Measurements from ENCODE around the gene SMAP1. TPM values are rescaled to one million over a fixed set of nuclear protein-coding genes. Genes with fewer than 3 reads are reported as not detected.

SMAP1 gene
- total RNA-seq, 4 donors from 2014 or later, result 24.1 to 35.5 (median 30.9) TPM

DNA sequence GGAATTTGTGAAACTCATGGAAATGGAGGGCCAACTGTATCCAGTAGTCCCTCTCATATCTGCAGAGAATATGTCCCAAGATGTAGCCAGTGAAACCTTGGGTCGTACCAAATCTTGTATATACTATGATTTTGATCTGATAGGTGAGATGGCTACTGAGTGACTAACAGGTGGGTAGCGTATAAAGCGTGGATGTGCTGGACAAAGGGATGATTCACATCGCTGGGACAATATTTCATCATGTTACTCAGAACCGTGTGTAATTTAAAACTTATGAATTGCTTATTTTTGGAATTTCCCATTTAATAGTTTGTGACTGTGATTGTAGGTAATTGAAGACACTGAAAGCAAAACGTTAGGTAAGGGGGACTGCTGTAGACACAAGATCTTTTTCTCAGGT, 144.1 kb downstream of the SMAP1 start:
- no peaks in the 10 kb centered on the region for H3K27me3 ChIP-seq
- H3K36me3 ChIP-seq, result no peaks in the 10 kb centered on the region
- no peak overlapping the region for H3K4me3 ChIP-seq
- no peak overlapping the region for H3K27ac ChIP-seq
- no peak for ATAC-seq
- TF ChIP-seq EP300 (IDR thresholded peaks at IDR 0.05) (no peak), POLR2AphosphoS5 (IDR thresholded peaks at IDR 0.05) (no peak), POLR2A (IDR thresholded peaks at IDR 0.05) (no peak)
- TF ChIP-seq, protein P1, sequence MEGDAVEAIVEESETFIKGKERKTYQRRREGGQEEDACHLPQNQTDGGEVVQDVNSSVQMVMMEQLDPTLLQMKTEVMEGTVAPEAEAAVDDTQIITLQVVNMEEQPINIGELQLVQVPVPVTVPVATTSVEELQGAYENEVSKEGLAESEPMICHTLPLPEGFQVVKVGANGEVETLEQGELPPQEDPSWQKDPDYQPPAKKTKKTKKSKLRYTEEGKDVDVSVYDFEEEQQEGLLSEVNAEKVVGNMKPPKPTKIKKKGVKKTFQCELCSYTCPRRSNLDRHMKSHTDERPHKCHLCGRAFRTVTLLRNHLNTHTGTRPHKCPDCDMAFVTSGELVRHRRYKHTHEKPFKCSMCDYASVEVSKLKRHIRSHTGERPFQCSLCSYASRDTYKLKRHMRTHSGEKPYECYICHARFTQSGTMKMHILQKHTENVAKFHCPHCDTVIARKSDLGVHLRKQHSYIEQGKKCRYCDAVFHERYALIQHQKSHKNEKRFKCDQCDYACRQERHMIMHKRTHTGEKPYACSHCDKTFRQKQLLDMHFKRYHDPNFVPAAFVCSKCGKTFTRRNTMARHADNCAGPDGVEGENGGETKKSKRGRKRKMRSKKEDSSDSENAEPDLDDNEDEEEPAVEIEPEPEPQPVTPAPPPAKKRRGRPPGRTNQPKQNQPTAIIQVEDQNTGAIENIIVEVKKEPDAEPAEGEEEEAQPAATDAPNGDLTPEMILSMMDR (IDR thresholded peaks at IDR 0.05), result no peak
- 80 to 87% methylated on average over 6 of the region's 6 CpGs for WGBS, 2 donors (ENCODE audit: low coverage in 1 of 2)
- H3K9me3 ChIP-seq, result no peaks in the 10 kb centered on the region
- H3K4me1 ChIP-seq, result no peaks in the 10 kb centered on the region

DNA sequence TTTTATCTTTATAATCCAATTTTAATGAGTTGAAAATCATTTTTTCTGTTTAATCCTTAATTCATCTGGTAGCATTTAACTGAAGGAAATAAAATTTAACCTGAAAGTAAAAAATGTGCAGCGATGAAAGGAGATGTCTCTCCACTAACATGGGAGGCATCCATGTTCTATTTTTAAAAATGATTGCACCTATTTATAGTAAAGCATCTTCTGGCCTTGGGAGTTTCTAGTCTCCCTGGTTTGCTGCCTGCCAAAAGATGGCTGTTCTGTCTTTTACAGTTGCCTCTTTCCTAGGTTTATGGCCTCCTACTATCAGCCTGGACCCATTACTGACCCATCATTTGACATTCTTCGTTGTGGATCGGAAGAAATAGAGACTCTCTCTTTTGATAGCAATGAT, 146.2 kb downstream of the SMAP1 start:
- TF ChIP-seq POLR2A (IDR thresholded peaks at IDR 0.05), result no peak
- ATAC-seq, result no peak

DNA sequence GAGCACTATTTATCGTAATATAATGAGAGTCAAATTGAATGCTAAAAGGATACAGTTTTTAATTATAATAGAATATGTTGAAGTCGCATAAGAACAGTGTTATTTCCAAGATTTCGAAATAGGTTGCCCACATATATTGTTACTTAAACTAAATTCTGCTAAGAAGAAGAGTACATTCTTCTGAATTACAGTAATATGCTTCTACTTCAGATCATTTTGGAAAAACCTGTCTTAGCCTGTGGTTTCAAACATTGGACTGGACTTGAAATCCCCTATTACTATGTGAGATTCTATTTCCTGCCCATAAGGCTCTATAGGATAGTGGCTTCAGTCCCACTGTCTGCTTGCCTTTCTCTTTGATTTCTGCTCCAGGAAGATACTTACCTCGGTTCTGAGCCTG, 152.0 kb downstream of the SMAP1 start:
- ATAC-seq, result no peak
- 96 to 97% methylated on average over 4 of the region's 4 CpGs for WGBS, 2 donors (ENCODE audit: low coverage in 1 of 2)
- H3K4me1 ChIP-seq, result no peaks in the 10 kb centered on the region
- TF ChIP-seq, protein P1 (IDR thresholded peaks at IDR 0.05), result no peak
- TF ChIP-seq EP300 (IDR thresholded peaks at IDR 0.05) (no peak), POLR2AphosphoS5 (IDR thresholded peaks at IDR 0.05) (no peak), POLR2A (IDR thresholded peaks at IDR 0.05) (no peak)
- no peaks in the 10 kb centered on the region for H3K9me3 ChIP-seq
- no peak overlapping the region for H3K27ac ChIP-seq
- H3K4me3 ChIP-seq, result no peak overlapping the region
- H3K27me3 ChIP-seq, result no peaks in the 10 kb centered on the region
- H3K36me3 ChIP-seq, result no peaks in the 10 kb centered on the region

More for the DNA sequence above, 146.2 kb downstream of the SMAP1 start:
- WGBS, 2 donors (ENCODE audit: low coverage in 1 of 2), result 87 to 92% methylated on average over 3 of the region's 3 CpGs
- Histone ChIP-seq H3K36me3 (no peaks in the 10 kb centered on the region), H3K4me1 (no peaks in the 10 kb centered on the region), H3K4me3 (no peak overlapping the region), H3K9me3 (no peaks in the 10 kb centered on the region), H3K27me3 (no peaks in the 10 kb centered on the region), H3K27ac (no peak overlapping the region)

DNA sequence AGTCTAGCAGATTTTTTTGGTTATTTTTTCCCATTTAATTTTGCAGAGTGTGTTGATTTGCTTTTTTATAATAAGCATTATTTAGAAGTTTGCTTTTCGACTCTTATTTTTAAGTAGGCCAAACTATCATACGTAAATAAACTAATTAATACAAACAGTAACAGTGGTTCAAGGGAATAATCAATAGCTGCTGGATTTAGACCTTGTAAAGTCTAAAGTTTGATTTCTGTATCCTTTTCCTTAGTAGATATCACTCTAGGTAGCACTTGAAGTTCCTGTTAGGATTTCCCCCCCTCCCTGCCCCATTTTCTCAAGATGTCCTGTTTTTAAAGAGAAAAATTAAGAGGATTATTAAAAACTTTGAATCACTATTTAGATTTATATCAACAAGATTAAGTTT, 153.1 kb downstream of the SMAP1 start:
- 95 to 96% methylated on average over 2 of the region's 2 CpGs for WGBS, 2 donors (ENCODE audit: low coverage in 1 of 2)
- no peak for TF ChIP-seq POLR2A (IDR thresholded peaks at IDR 0.05)
- TF ChIP-seq POLR2AphosphoS5 (IDR thresholded peaks at IDR 0.05), result no peak
- TF ChIP-seq, protein P1 (IDR thresholded peaks at IDR 0.05), result no peak
- TF ChIP-seq EP300 (IDR thresholded peaks at IDR 0.05), result no peak
- Histone ChIP-seq H3K9me3 (no peaks in the 10 kb centered on the region), H3K4me3 (no peak overlapping the region), H3K27me3 (no peaks in the 10 kb centered on the region), H3K27ac (no peak overlapping the region), H3K36me3 (no peaks in the 10 kb centered on the region), H3K4me1 (no peaks in the 10 kb centered on the region)
- ATAC-seq, result no peak

DNA sequence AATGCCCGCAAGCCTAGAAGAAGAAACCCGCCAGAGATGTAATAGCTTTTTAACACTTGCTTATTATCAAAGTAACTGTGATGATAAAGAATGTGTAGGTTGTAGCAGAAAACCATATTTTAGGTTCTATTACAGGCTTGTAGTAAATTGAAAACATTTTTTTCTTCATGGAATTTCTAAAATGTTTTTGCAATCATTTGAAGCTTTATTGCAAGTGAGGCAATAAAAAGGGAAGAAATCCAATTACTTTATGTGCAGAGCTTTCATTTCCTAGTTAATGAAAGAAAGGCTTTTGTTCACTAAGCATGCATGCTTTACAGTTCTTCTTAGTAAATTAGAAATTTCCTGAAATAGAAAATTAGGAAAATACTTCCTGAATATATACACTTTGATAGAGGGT, 154.1 kb downstream of the SMAP1 start:
- Histone ChIP-seq H3K27me3 (no peaks in the 10 kb centered on the region), H3K4me3 (no peak overlapping the region), H3K9me3 (no peaks in the 10 kb centered on the region), H3K36me3 (no peaks in the 10 kb centered on the region), H3K4me1 (no peaks in the 10 kb centered on the region), H3K27ac (no peak overlapping the region)
- ATAC-seq, result no peak
- 95 to 100% methylated on average over 2 of the region's 2 CpGs for WGBS, 2 donors (ENCODE audit: low coverage in 1 of 2)
- no peak for TF ChIP-seq EP300 (IDR thresholded peaks at IDR 0.05)
- no peak for TF ChIP-seq POLR2A (IDR thresholded peaks at IDR 0.05)
- TF ChIP-seq, protein P1 (IDR thresholded peaks at IDR 0.05), result no peak
- TF ChIP-seq POLR2AphosphoS5 (IDR thresholded peaks at IDR 0.05), result no peak

All from gastroesophageal sphincter (tissue), 4 donors.